Activated CD4-positive, alpha-beta T cell treated with anti-CD3 and anti-CD28 coated beads, Interleukin-10, Interleukin-2, amounts not matched to agents 100 ng/mL and 50 ng/mL, durations not matched to agents 16 hours and 8 hours (primary cell): Measurements from ENCODE around the gene MLIP.

Experiments used
- DNase-seq: peaks from one replicate; pipeline ENCODE4 v3.0.0-alpha.2; 2020

Gene MLIP

GRCh38 chr6:54096811-54097210 lies 14.4 kb upstream of the MLIP start:
- DNase-seq = no peak

- no peak for DNase-seq
These were observed 13.5 kb upstream of the MLIP start for GRCh38 chr6:54097753-54098152.

- DNase-seq = no peak
These were observed 12.7 kb upstream of the MLIP start for GRCh38 chr6:54098450-54099044.

GRCh38 chr6:54099225-54099624 lies 12.0 kb upstream of the MLIP start:
- DNase-seq = no peak

GRCh38 chr6:54100411-54101006 lies 10.7 kb upstream of the MLIP start:
- no peak for DNase-seq

GRCh38 chr6:54102238-54102637 lies 9.0 kb upstream of the MLIP start:
- DNase-seq = no peak

- no peak for DNase-seq
These were observed 7.7 kb upstream of the MLIP start for GRCh38 chr6:54103497-54103896.

- DNase-seq = no peak
These were observed 4.5 kb upstream of the MLIP start for GRCh38 chr6:54106727-54107126.

- no peak for DNase-seq
These were observed 3.7 kb upstream of the MLIP start for GRCh38 chr6:54107470-54108090.

GRCh38 chr6:54108271-54108670 lies 3.0 kb upstream of the MLIP start:
- DNase-seq = no peak

- DNase-seq = no peak
These were observed 1.7 kb upstream of the MLIP start for GRCh38 chr6:54109586-54109985.

GRCh38 chr6:54112151-54112650 lies 958 bp downstream of the MLIP start:
- no peak for DNase-seq

GRCh38 chr6:54114991-54115390 lies 3.7 kb downstream of the MLIP start:
- DNase-seq = no peak

GRCh38 chr6:54115966-54116365 lies 4.7 kb downstream of the MLIP start:
- DNase-seq = no peak

GRCh38 chr6:54118117-54118516 lies 6.9 kb downstream of the MLIP start:
- DNase-seq = no peak

- DNase-seq = no peak
These were observed 14.2 kb downstream of the MLIP start for GRCh38 chr6:54125493-54125892.

GRCh38 chr6:54130179-54130578 lies 18.9 kb downstream of the MLIP start:
- no peak for DNase-seq

GRCh38 chr6:54132587-54132986 lies 21.3 kb downstream of the MLIP start:
- no peak for DNase-seq

GRCh38 chr6:54133186-54133585 lies 21.9 kb downstream of the MLIP start:
- DNase-seq = no peak

- no peak for DNase-seq
These were observed 23.7 kb downstream of the MLIP start for GRCh38 chr6:54134935-54135334.

GRCh38 chr6:54135665-54136369 lies 24.6 kb downstream of the MLIP start:
- no peak for DNase-seq

- no peak for DNase-seq
These were observed 27.6 kb downstream of the MLIP start for GRCh38 chr6:54138795-54139194.

GRCh38 chr6:54140811-54141210 lies 29.6 kb downstream of the MLIP start:
- no peak for DNase-seq
